Right kidney (tissue), 1 donor: ENCODE data around the gene FBXW9.
"Not testable (repeated sequence)": the region's sequence is repeated elsewhere in the genome, so short reads cannot be mapped to it uniquely, and the experiment has no call there.

ENCODE experiments used
- DNase-seq: peaks from one replicate; pipeline ENCODE4 v3.0.0-alpha.2; 2016

FBXW9 gene

GRCh38 chr19:12656899-12657571 lies 39.4 kb downstream of the FBXW9 start:
- no peak for DNase-seq

GRCh38 chr19:12655546-12655945 lies 40.9 kb downstream of the FBXW9 start:
- no peak for DNase-seq

GRCh38 chr19:12652219-12652618 lies 44.2 kb downstream of the FBXW9 start:
- DNase-seq: no peak

- DNase-seq: no peak
Measured at GRCh38 chr19:12649941-12650340, 46.5 kb downstream of the FBXW9 start.

- DNase-seq: peak; percentile 51
Measured at GRCh38 chr19:12648088-12648487, 48.3 kb downstream of the FBXW9 start.

GRCh38 chr19:12647490-12648071 lies 48.9 kb downstream of the FBXW9 start:
- peak; percentile 63 for DNase-seq

GRCh38 chr19:12647047-12647446 lies 49.4 kb downstream of the FBXW9 start:
- DNase-seq: no peak

- no peak for DNase-seq
Measured at GRCh38 chr19:12646551-12646950, 49.9 kb downstream of the FBXW9 start.

GRCh38 chr19:12643716-12644115 lies 52.7 kb downstream of the FBXW9 start:
- DNase-seq: not testable (repeated sequence)

- no peak for DNase-seq
Measured at GRCh38 chr19:12642506-12642905, 53.9 kb downstream of the FBXW9 start.

GRCh38 chr19:12641456-12641855 lies 55.0 kb downstream of the FBXW9 start:
- no peak for DNase-seq

- peak; percentile 79 for DNase-seq
Measured at GRCh38 chr19:12639901-12640613, 56.4 kb downstream of the FBXW9 start.
